ENCODE measurements around the gene PTPRB.

The PTPRB gene

DNA sequence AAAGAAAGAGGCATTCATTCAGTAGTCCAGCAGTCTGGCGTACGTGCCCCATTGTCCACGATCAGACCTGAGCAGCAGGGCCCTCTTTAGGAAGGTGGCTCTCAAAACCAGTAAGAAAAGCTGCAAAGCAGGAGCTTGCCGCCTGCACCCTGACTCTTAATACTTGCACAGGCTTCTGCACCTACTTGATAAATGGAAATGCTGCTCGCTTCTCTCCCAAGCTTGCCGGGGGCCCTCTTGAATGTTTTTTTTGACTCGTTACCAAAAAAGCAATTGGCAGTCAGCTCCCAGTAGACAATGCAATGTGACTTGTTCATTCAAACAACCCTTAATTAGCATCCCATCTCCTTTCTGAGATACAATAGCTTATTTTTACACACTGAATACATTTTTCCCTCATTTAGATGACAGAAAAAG is 27.2 kb upstream of the PTPRB start (continued):
- TF ChIP-seq ZBTB20 (tag by site-specific recombination; IDR thresholded peaks at IDR 0.05) (0 out of 2 replicates have a peak, but pooled peaks have one; percentile 49), ZNF133 (tag by site-specific recombination; IDR thresholded peaks at IDR 0.05) (no peak), BCL11B (tag by site-specific recombination; IDR thresholded peaks at IDR 0.05; ENCODE audit: low read depth) (no peak), IKZF3 (tag by site-specific recombination; IDR thresholded peaks at IDR 0.05) (no peak), EGR2 (tag by site-specific recombination; IDR thresholded peaks at IDR 0.05; ENCODE audit: low read depth) (no peak), ZNF558 (tag by site-specific recombination; IDR thresholded peaks at IDR 0.05) (no peak)

- POLR2A ChIA-PET, result no interaction called here
- H3K36me3 ChIP-seq (ENCODE audit: control insufficient read depth in 2 of 2, insufficient read depth in 1 of 2, low read length in 2 of 2), result no peaks in the 10 kb centered on the region
- peaks cover 17% of the 10 kb centered on the region for H3K4me1 ChIP-seq (ENCODE audit: control insufficient read depth, insufficient read depth, low read length)
- no peak overlapping the region for H3K4me3 ChIP-seq (ENCODE audit: low read depth, low read length)
- CTCF ChIA-PET, result interaction anchor here (0.6 kb wide), 1 partner anchor 78 kb away, joined by 3 read pairs; no protein-coding TSS in a partner anchor
- TF ChIP-seq ZNF658 (tag by site-specific recombination; IDR thresholded peaks at IDR 0.05) (no peak), EGR2 (tag by site-specific recombination; IDR thresholded peaks at IDR 0.05; ENCODE audit: low read depth) (no peak), ZNF837 (tag by site-specific recombination; IDR thresholded peaks at IDR 0.05) (no peak), ZNF292 (tag by site-specific recombination; IDR thresholded peaks at IDR 0.05; ENCODE audit: borderline replicate concordance, low read depth) (no peak), ZNF830 (tag by site-specific recombination; IDR thresholded peaks at IDR 0.05; ENCODE audit: low read depth) (no peak), ZSCAN30 (tag by site-specific recombination; IDR thresholded peaks at IDR 0.05) (no peak), ZNF600 (tag by site-specific recombination; IDR thresholded peaks at IDR 0.05) (no peak), SCRT2 (tag by site-specific recombination; IDR thresholded peaks at IDR 0.05) (no peak), MEIS1 (CRISPR knock-in tag; IDR thresholded peaks at IDR 0.05; ENCODE audit: borderline replicate concordance) (no peak), ZNF140 (tag by site-specific recombination; IDR thresholded peaks at IDR 0.05) (no peak), ZBTB17 (tag by site-specific recombination; IDR thresholded peaks at IDR 0.05) (no peak), KLF8 (tag by site-specific recombination; IDR thresholded peaks at IDR 0.05) (no peak), ZSCAN5A (tag by site-specific recombination; IDR thresholded peaks at IDR 0.05) (no peak), ZNF184 (tag by site-specific recombination; IDR thresholded peaks at IDR 0.05) (no peak), ZNF362 (tag by site-specific recombination; IDR thresholded peaks at IDR 0.05) (no peak)
- H3K9me3 ChIP-seq (ENCODE audit: control insufficient read depth, insufficient read depth, low read depth, low read length), result no peaks in the 10 kb centered on the region
- H3K27ac ChIP-seq (ENCODE audit: extremely low read depth, low read depth, low read length), result no peak overlapping the region
Measured at GRCh38 chr12:70663838-70664237, 26.6 kb upstream of the PTPRB start.

GRCh38 chr12:70661466-70662161 is 24.4 kb upstream of the PTPRB start:
- TF ChIP-seq ZNF670 (tag by site-specific recombination; IDR thresholded peaks at IDR 0.05; ENCODE audit: low read depth), result no peak
- TF ChIP-seq, protein P1, sequence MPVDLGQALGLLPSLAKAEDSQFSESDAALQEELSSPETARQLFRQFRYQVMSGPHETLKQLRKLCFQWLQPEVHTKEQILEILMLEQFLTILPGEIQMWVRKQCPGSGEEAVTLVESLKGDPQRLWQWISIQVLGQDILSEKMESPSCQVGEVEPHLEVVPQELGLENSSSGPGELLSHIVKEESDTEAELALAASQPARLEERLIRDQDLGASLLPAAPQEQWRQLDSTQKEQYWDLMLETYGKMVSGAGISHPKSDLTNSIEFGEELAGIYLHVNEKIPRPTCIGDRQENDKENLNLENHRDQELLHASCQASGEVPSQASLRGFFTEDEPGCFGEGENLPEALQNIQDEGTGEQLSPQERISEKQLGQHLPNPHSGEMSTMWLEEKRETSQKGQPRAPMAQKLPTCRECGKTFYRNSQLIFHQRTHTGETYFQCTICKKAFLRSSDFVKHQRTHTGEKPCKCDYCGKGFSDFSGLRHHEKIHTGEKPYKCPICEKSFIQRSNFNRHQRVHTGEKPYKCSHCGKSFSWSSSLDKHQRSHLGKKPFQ (tag by site-specific recombination; IDR thresholded peaks at IDR 0.05), result no peak
- TF ChIP-seq OVOL3 (tag by site-specific recombination; IDR thresholded peaks at IDR 0.05), result no peak
- TF ChIP-seq ZNF10 (tag by site-specific recombination; IDR thresholded peaks at IDR 0.05), result no peak
- no peak for TF ChIP-seq ZSCAN4 (tag by site-specific recombination; IDR thresholded peaks at IDR 0.05)
- no peak for TF ChIP-seq ZNF121 (tag by site-specific recombination; IDR thresholded peaks at IDR 0.05)
- TF ChIP-seq ZNF366 (tag by site-specific recombination; conservative IDR thresholded peaks at IDR 0.05), result 0 out of 2 replicates have a peak, but pooled peaks have one; percentile 32
- TF ChIP-seq ZNF626 (tag by site-specific recombination; IDR thresholded peaks at IDR 0.05), result no peak
- TF ChIP-seq ZNF23 (tag by site-specific recombination; IDR thresholded peaks at IDR 0.05; ENCODE audit: borderline replicate concordance), result no peak
- peak; percentile 39; the same call in 1 of the 2 replicates for TF ChIP-seq ZNF600 (tag by site-specific recombination; IDR thresholded peaks at IDR 0.05)
- H3K27ac ChIP-seq (ENCODE audit: extremely low read depth, low read depth, low read length), result no peak overlapping the region
- POLR2A ChIA-PET, result no interaction called here
- no peak overlapping the region for H3K4me3 ChIP-seq (ENCODE audit: low read depth, low read length)
- CTCF ChIA-PET, result interaction anchor here (0.6 kb wide), 1 partner anchor 33 kb away, joined by 3 read pairs; no protein-coding TSS in a partner anchor
- no peaks in the 10 kb centered on the region for H3K36me3 ChIP-seq (ENCODE audit: control insufficient read depth in 2 of 2, insufficient read depth in 1 of 2, low read length in 2 of 2)
- peaks cover 17% of the 10 kb centered on the region for H3K4me1 ChIP-seq (ENCODE audit: control insufficient read depth, insufficient read depth, low read length)
- no peaks in the 10 kb centered on the region for H3K9me3 ChIP-seq (ENCODE audit: control insufficient read depth, insufficient read depth, low read depth, low read length)

Data from HEK293 (cell line).